Measurements from ENCODE around the gene XXYLT1. TPM values are rescaled to one million over a fixed set of nuclear protein-coding genes. Genes with fewer than 3 reads are reported as not detected.

The XXYLT1 gene
- total RNA-seq, 2 experiments from 2014 or later: 8.8 to 9.6 TPM

GRCh38 chr3:195032106-195032759 lies 238.7 kb downstream of the XXYLT1 start:
- Mint-ChIP-seq H3K4me1 (no peaks in the 10 kb centered on the region), H3K36me3 (no peaks in the 10 kb centered on the region), H3K9me3 (no peaks in the 10 kb centered on the region), H3K27ac (no peak overlapping the region), H3K27me3 (no peaks in the 10 kb centered on the region), H3K4me3 (no peak overlapping the region)
- no peak for DNase-seq

- Mint-ChIP-seq H3K36me3 (no peaks in the 10 kb centered on the region), H3K9me3 (no peaks in the 10 kb centered on the region), H3K27me3 (no peaks in the 10 kb centered on the region), H3K27ac (no peak overlapping the region), H3K4me3 (no peak overlapping the region), H3K4me1 (no peaks in the 10 kb centered on the region)
- no peak for DNase-seq
Observed at GRCh38 chr3:195031574-195032003, 239.4 kb downstream of the XXYLT1 start.

GRCh38 chr3:195030791-195031321 lies 240.1 kb downstream of the XXYLT1 start:
- no peak for DNase-seq
- no peak overlapping the region for H3K27ac Mint-ChIP-seq
- H3K36me3 Mint-ChIP-seq: no peaks in the 10 kb centered on the region
- H3K9me3 Mint-ChIP-seq: no peaks in the 10 kb centered on the region
- no peaks in the 10 kb centered on the region for H3K27me3 Mint-ChIP-seq
- no peaks in the 10 kb centered on the region for H3K4me1 Mint-ChIP-seq
- no peak overlapping the region for H3K4me3 Mint-ChIP-seq

- Mint-ChIP-seq H3K27ac (no peak overlapping the region), H3K4me3 (no peak overlapping the region), H3K27me3 (no peaks in the 10 kb centered on the region), H3K36me3 (no peaks in the 10 kb centered on the region), H3K4me1 (no peaks in the 10 kb centered on the region), H3K9me3 (no peaks in the 10 kb centered on the region)
- no peak for DNase-seq
Observed at GRCh38 chr3:195028877-195029606, 241.9 kb downstream of the XXYLT1 start.

- H3K36me3 Mint-ChIP-seq: no peaks in the 10 kb centered on the region
- H3K4me3 Mint-ChIP-seq: no peak overlapping the region
- no peak overlapping the region for H3K27ac Mint-ChIP-seq
- no peaks in the 10 kb centered on the region for H3K9me3 Mint-ChIP-seq
- H3K4me1 Mint-ChIP-seq: no peaks in the 10 kb centered on the region
- no peak for DNase-seq
- H3K27me3 Mint-ChIP-seq: no peaks in the 10 kb centered on the region
Observed at GRCh38 chr3:195025884-195026200, 245.1 kb downstream of the XXYLT1 start.

- no peaks in the 10 kb centered on the region for H3K4me1 Mint-ChIP-seq
- no peaks in the 10 kb centered on the region for H3K36me3 Mint-ChIP-seq
- no peak overlapping the region for H3K27ac Mint-ChIP-seq
- no peak overlapping the region for H3K4me3 Mint-ChIP-seq
- no peaks in the 10 kb centered on the region for H3K9me3 Mint-ChIP-seq
- no peak for DNase-seq
- H3K27me3 Mint-ChIP-seq: peaks cover under 1% of the 10 kb centered on the region
Observed at GRCh38 chr3:195025056-195025883, 245.7 kb downstream of the XXYLT1 start.

- Mint-ChIP-seq H3K4me3 (no peak overlapping the region), H3K9me3 (no peaks in the 10 kb centered on the region), H3K4me1 (no peaks in the 10 kb centered on the region)
Observed at GRCh38 chr3:195023989-195024388, 247.0 kb downstream of the XXYLT1 start.

GRCh38 chr3:195023576-195023975 lies 247.4 kb downstream of the XXYLT1 start:
- peaks cover 6% of the 10 kb centered on the region for H3K27me3 Mint-ChIP-seq
- H3K9me3 Mint-ChIP-seq: no peaks in the 10 kb centered on the region

More at GRCh38 chr3:195023989-195024388, 247.0 kb downstream of the XXYLT1 start:
- Mint-ChIP-seq H3K27me3 (peaks cover 6% of the 10 kb centered on the region), H3K27ac (no peak overlapping the region), H3K36me3 (no peaks in the 10 kb centered on the region)
- DNase-seq: no peak

GRCh38 chr3:195021692-195022091 lies 249.3 kb downstream of the XXYLT1 start:
- DNase-seq: no peak
- Mint-ChIP-seq H3K36me3 (no peaks in the 10 kb centered on the region), H3K27me3 (peaks cover 6% of the 10 kb centered on the region), H3K4me3 (no peak overlapping the region), H3K4me1 (no peaks in the 10 kb centered on the region), H3K27ac (no peak overlapping the region), H3K9me3 (no peaks in the 10 kb centered on the region)

More at GRCh38 chr3:195023576-195023975, 247.4 kb downstream of the XXYLT1 start:
- no peaks in the 10 kb centered on the region for H3K36me3 Mint-ChIP-seq
- DNase-seq: no peak
- H3K4me3 Mint-ChIP-seq: no peak overlapping the region
- H3K27ac Mint-ChIP-seq: no peak overlapping the region
- H3K4me1 Mint-ChIP-seq: no peaks in the 10 kb centered on the region

GRCh38 chr3:195020921-195021320 lies 250.0 kb downstream of the XXYLT1 start:
- Mint-ChIP-seq H3K27me3 (peaks cover 6% of the 10 kb centered on the region), H3K27ac (no peak overlapping the region), H3K4me3 (no peak overlapping the region), H3K9me3 (no peaks in the 10 kb centered on the region), H3K36me3 (no peaks in the 10 kb centered on the region), H3K4me1 (no peaks in the 10 kb centered on the region)
- DNase-seq: no peak

GRCh38 chr3:195020185-195020584 lies 250.8 kb downstream of the XXYLT1 start:
- no peaks in the 10 kb centered on the region for H3K4me1 Mint-ChIP-seq
- peaks cover 6% of the 10 kb centered on the region for H3K27me3 Mint-ChIP-seq
- no peaks in the 10 kb centered on the region for H3K36me3 Mint-ChIP-seq
- H3K9me3 Mint-ChIP-seq: no peaks in the 10 kb centered on the region
- H3K27ac Mint-ChIP-seq: no peak overlapping the region
- H3K4me3 Mint-ChIP-seq: no peak overlapping the region
- no peak for DNase-seq

GRCh38 chr3:195019335-195019734 lies 251.6 kb downstream of the XXYLT1 start:
- no peak for DNase-seq
- Mint-ChIP-seq H3K27me3 (peaks cover 6% of the 10 kb centered on the region), H3K27ac (no peak overlapping the region), H3K4me1 (peaks cover 5% of the 10 kb centered on the region), H3K36me3 (no peaks in the 10 kb centered on the region), H3K9me3 (no peaks in the 10 kb centered on the region), H3K4me3 (no peak overlapping the region)

Data from activated naive CD8-positive, alpha-beta T cell treated with anti-CD3 and anti-CD28 coated beads for 36 hours (primary cell).